Fibroblast of skin of right quadriceps (primary cell): Measurements from ENCODE around the gene RASA3.
A peak's percentile ranks its signal among the peaks of the same experiment; 100 is the strongest.
"Not testable (repeated sequence)": the region's sequence is repeated elsewhere in the genome, so short reads cannot be mapped to it uniquely, and the experiment has no call there.

ENCODE experiments used
- DNase-seq: peaks from one replicate; pipeline ENCODE4 v3.0.0-alpha.2; 2013

RASA3 gene

GRCh38 chr13:114132419-114133121, at the start of gene RASA3:
TSS of gene RASA3 (minus strand) at chr13:114132623. CDS start at chr13:114132489, 134 bp downstream.
- DNase-seq = peak; percentile 79

GRCh38 chr13:114179087-114179658, 46.8 kb upstream of the RASA3 start, which contains the start of gene CFAP97D2:
TSS of gene CFAP97D2 (plus strand) at chr13:114179257. CDS start at chr13:114179331, 74 bp downstream.
- no peak for DNase-seq

- DNase-seq = no peak
Measured at GRCh38 chr13:114177245-114178010, 45.0 kb upstream of the RASA3 start.

GRCh38 chr13:114176359-114176902, 44.0 kb upstream of the RASA3 start:
- not testable (repeated sequence) for DNase-seq

- no peak for DNase-seq
Measured at GRCh38 chr13:114174529-114174961, 42.1 kb upstream of the RASA3 start.

- no peak for DNase-seq
Measured at GRCh38 chr13:114173745-114174144, 41.3 kb upstream of the RASA3 start.

GRCh38 chr13:114173272-114173671, 40.8 kb upstream of the RASA3 start:
- DNase-seq = no peak

- no peak for DNase-seq
Measured at GRCh38 chr13:114167885-114168284, 35.5 kb upstream of the RASA3 start.

- DNase-seq = peak; percentile 27
Measured at GRCh38 chr13:114167426-114167825, 35.0 kb upstream of the RASA3 start.

GRCh38 chr13:114166381-114167131, 34.1 kb upstream of the RASA3 start:
- DNase-seq = no peak

GRCh38 chr13:114164681-114165429, 32.4 kb upstream of the RASA3 start:
- DNase-seq = no peak

- no peak for DNase-seq
Measured at GRCh38 chr13:114164053-114164452, 31.6 kb upstream of the RASA3 start.

GRCh38 chr13:114162533-114162922, 30.1 kb upstream of the RASA3 start:
- DNase-seq = no peak

- peak; percentile 27 for DNase-seq
Measured at GRCh38 chr13:114161644-114162532, 29.5 kb upstream of the RASA3 start.

- no peak for DNase-seq
Measured at GRCh38 chr13:114161028-114161556, 28.7 kb upstream of the RASA3 start.

- DNase-seq = not testable (repeated sequence)
Measured at GRCh38 chr13:114158869-114159666, 26.6 kb upstream of the RASA3 start.

GRCh38 chr13:114157869-114158495, 25.6 kb upstream of the RASA3 start:
- no peak for DNase-seq

- no peak for DNase-seq
Measured at GRCh38 chr13:114155926-114156883, 23.8 kb upstream of the RASA3 start.
